SH-SY5Y (cell line): ENCODE measurements around the gene NR1I3.

Source experiments
- GATA2 ChIP-seq: IDR thresholded peaks from 2 replicates; pipeline ENCODE4 v1.6.1; 2011; ENCODE audit warnings: mild to moderate bottlenecking, low read depth, low read length
- GATA3 ChIP-seq: IDR thresholded peaks from 2 replicates; pipeline ENCODE4 v1.6.1; 2011; ENCODE audit warnings: low read depth, mild to moderate bottlenecking, low read length, moderate library complexity

- no peak for TF ChIP-seq GATA3
- no peak for TF ChIP-seq GATA2
These were observed 49.6 kb downstream of the NR1I3 start for GRCh38 chr1:161188381-161188780.
